HCT116 (cell line): Measurements from ENCODE around the gene DMRT2. TPM values are rescaled to one million over a fixed set of nuclear protein-coding genes. Genes with fewer than 3 reads are reported as not detected.

ENCODE experiments used
- ATAC-seq: fragments of 200-7000 bp; cut with Tn5 transposase; 2 replicates; pipeline ENCODE4 v1.9.1; 2020; ENCODE audit warnings: mild to moderate bottlenecking, moderate library complexity
- BruUV-seq: library from RNA; stranded (reverse); fragments of 400-500 nt; replicated peaks from 2 replicates; lab custom pipeline; 2021; lab: Mats Ljungman, UMichigan
- CTCF ChIA-PET: fragments of 300-600 bp; sonication (Branson Sonifier 250); formaldehyde crosslinking; loops from one replicate; lab custom pipeline; 2021; ENCODE audit warnings: antibody characterized with exemption; lab: Charles Lee
- POLR2A ChIA-PET: fragments of 300-600, 350-600 bp; sonication (Branson Sonifier 250); formaldehyde crosslinking; loops from one replicate; lab custom pipeline; 2021; ENCODE audit warnings: antibody characterized with exemption; lab: Charles Lee
- RAD21 ChIA-PET, 2 experiments: fragments of 300-600 bp; sonication (Branson Sonifier 250); formaldehyde crosslinking; loops; one replicate each; lab custom pipeline; 2023; ENCODE audit warnings: low total read pairs in 2 of 2; ENCODE audit not compliant: uncharacterized antibody in 2 of 2, unreplicated experiment in 2 of 2, low non-redundant PET in 1 of 2; lab: Charles Lee
- DNase-seq: peaks from one replicate; pipeline ENCODE4 v3.0.0-alpha.2; 2010; ENCODE audit warnings: low read depth, low spot score
- H2AFZ ChIP-seq: fragments of 200-600 bp; shearing (Covaris generic), sonication (generic); 2 replicates; pipeline ENCODE4 v1.6.1; 2017; ENCODE audit warnings: low read depth, mixed run types, mixed read lengths, antibody characterized with exemption, low read length; ENCODE audit not compliant: poor library complexity, severe bottlenecking
- H3K27ac ChIP-seq: 2 replicates; pipeline ENCODE4 v1.5.1; 2012; ENCODE audit warnings: low read depth, low read length
- H3K27me3 ChIP-seq: fragments of 200-600 bp; sonication (generic); 2 replicates; pipeline ENCODE4 v1.6.1; 2016; ENCODE audit warnings: mixed run types, low read length, mixed read lengths; ENCODE audit not compliant: insufficient read depth
- H3K36me3 ChIP-seq, 2 experiments: fragments of 200-500 bp in 1 of 2; fragments of 200-600 bp in 1 of 2; sonication (Bioruptor generic) in 1 of 2; sonication (generic) in 1 of 2; 2 replicates each; pipeline versions ENCODE4 v1.5.1 to v1.6.1; 2014 to 2016; ENCODE audit warnings: low read length in 2 of 2, inconsistent platforms in 1 of 2, mixed read lengths in 1 of 2, mixed run types in 1 of 2; ENCODE audit not compliant: insufficient read depth in 2 of 2, control insufficient read depth in 1 of 2
- H3K4me1 ChIP-seq, 2 experiments: fragments of 200-600 bp in 1 of 2; sonication (generic) in 1 of 2; 2 replicates each; pipeline versions ENCODE4 v1.5.1 to v1.6.1; 2012 to 2017; ENCODE audit warnings: low read length in 2 of 2, inconsistent platforms in 1 of 2, mild to moderate bottlenecking in 1 of 2, mixed read lengths in 1 of 2, mixed run types in 1 of 2, moderate library complexity in 1 of 2; ENCODE audit not compliant: insufficient read depth in 2 of 2, control insufficient read depth in 1 of 2
- H3K4me2 ChIP-seq: fragments of 200-600 bp; sonication (generic); 2 replicates; pipeline ENCODE4 v1.6.1; 2017; ENCODE audit warnings: mixed run types, low read length, mixed read lengths
- H3K4me3 ChIP-seq, 2 experiments: fragments of 200-600 bp in 1 of 2; sonication (generic) in 1 of 2; replicated peaks in 1 of 2; 2 replicates each; pipeline ENCODE4 v1.5.1; 2011 to 2016; ENCODE audit warnings: low read length in 2 of 2, control low read depth in 1 of 2, low read depth in 1 of 2, mild to moderate bottlenecking in 1 of 2, mixed read lengths in 1 of 2, mixed run types in 1 of 2
- H3K79me2 ChIP-seq: fragments of 200-600 bp; sonication (generic); 2 replicates; pipeline ENCODE4 v1.6.1; 2017; ENCODE audit warnings: mild to moderate bottlenecking, mixed run types, low read length, moderate library complexity, mixed read lengths; ENCODE audit not compliant: insufficient read depth
- H3K9ac ChIP-seq: fragments of 200-600 bp; sonication (generic); 2 replicates; pipeline ENCODE4 v1.6.1; 2016; ENCODE audit warnings: low read length, mixed read lengths
- H3K9me2 ChIP-seq: fragments of 200-600 bp; sonication (generic), shearing (Covaris generic); 2 replicates; pipeline ENCODE4 v1.6.1; 2017; ENCODE audit warnings: mixed run types, mild to moderate bottlenecking, moderate library complexity; ENCODE audit not compliant: insufficient read depth
- H3K9me3 ChIP-seq, 2 experiments: fragments of 200-500 bp in 1 of 2; fragments of 200-600 bp in 1 of 2; sonication (Bioruptor generic) in 1 of 2; sonication (generic) in 1 of 2; 2 replicates each; pipeline ENCODE4 v1.6.1; 2014 to 2017; ENCODE audit warnings: low read length in 2 of 2, mixed read lengths in 2 of 2, inconsistent platforms in 1 of 2, low read depth in 1 of 2, mild to moderate bottlenecking in 1 of 2, mixed run types in 1 of 2, moderate library complexity in 1 of 2; ENCODE audit not compliant: control insufficient read depth in 1 of 2, insufficient read depth in 1 of 2
- H4K20me1 ChIP-seq: fragments of 200-600 bp; sonication (generic), shearing (Covaris generic); 2 replicates; pipeline ENCODE4 v1.6.1; 2017; ENCODE audit warnings: mixed run types, mild to moderate bottlenecking, moderate library complexity; ENCODE audit not compliant: insufficient read depth
- CEBPB ChIP-seq: IDR thresholded peaks from 2 replicates; pipeline ENCODE4 v1.6.1; 2012; ENCODE audit warnings: low read depth
- ELF1 ChIP-seq: IDR thresholded peaks from 2 replicates; pipeline ENCODE4 v1.6.1; 2012; ENCODE audit warnings: low read depth, borderline replicate concordance
- EZH2 ChIP-seq: fragments of 200-600 bp; sonication (generic); IDR thresholded peaks from 2 replicates; pipeline ENCODE4 v1.6.1; 2017; ENCODE audit warnings: antibody characterized with exemption, mixed run types
- EZH2phosphoT487 ChIP-seq: fragments of 200-600 bp; IDR thresholded peaks from 2 replicates; pipeline ENCODE4 v1.6.1; 2018; ENCODE audit warnings: antibody characterized with exemption, borderline replicate concordance
- FOSL1 ChIP-seq: IDR thresholded peaks from 2 replicates; pipeline ENCODE4 v1.6.1; 2012; ENCODE audit warnings: low read depth
- POLR2A ChIP-seq: IDR thresholded peaks from 2 replicates; pipeline ENCODE4 v1.7.0; 2011; ENCODE audit warnings: borderline replicate concordance; ENCODE audit not compliant: insufficient read depth, insufficient read length; ENCODE audit errors: extremely low read depth
- POLR2AphosphoS5 ChIP-seq: IDR thresholded peaks from 2 replicates; pipeline ENCODE4 v1.6.1; 2011; ENCODE audit warnings: mild to moderate bottlenecking, low read depth, low read length, moderate library complexity
- SIN3A ChIP-seq: IDR thresholded peaks from 2 replicates; pipeline ENCODE4 v1.6.1; 2012; ENCODE audit warnings: low read depth
- YY1 ChIP-seq: IDR thresholded peaks from 2 replicates; pipeline ENCODE4 v1.6.1; 2011; ENCODE audit warnings: low read length, low read depth, moderate library complexity, mild to moderate bottlenecking; ENCODE audit not compliant: insufficient replicate concordance; ENCODE audit errors: extremely low read depth
- ZNF274 ChIP-seq: fragments of 200-500 bp; sonication (Bioruptor generic); IDR thresholded peaks from 2 replicates; pipeline ENCODE4 v1.6.1; 2014; ENCODE audit warnings: mild to moderate bottlenecking, low read depth, low read length, inconsistent platforms
- intact Hi-C: fragments of 100-400 bp; cut with micrococcal nuclease; formaldehyde crosslinking; loops from 2 replicates; pipeline ENCODE4 v1.10.0; 2022
- total RNA-seq: library from RNA; stranded (reverse); gene quantifications from one replicate; pipeline ENCODE4 v1.2.1, GENCODE V29; 2021; ENCODE audit not compliant: unreplicated experiment
- TF ChIP-seq, protein P1 (sequence below): IDR thresholded peaks from 2 replicates; pipeline ENCODE4 v1.6.1; 2012
- TF ChIP-seq, protein P2 (sequence below): IDR thresholded peaks from 2 replicates; pipeline ENCODE4 v1.6.1; 2012; ENCODE audit warnings: low read depth

The DMRT2 gene
- total RNA-seq, 1 experiment from 2014 or later, result 0.17 TPM

DNA sequence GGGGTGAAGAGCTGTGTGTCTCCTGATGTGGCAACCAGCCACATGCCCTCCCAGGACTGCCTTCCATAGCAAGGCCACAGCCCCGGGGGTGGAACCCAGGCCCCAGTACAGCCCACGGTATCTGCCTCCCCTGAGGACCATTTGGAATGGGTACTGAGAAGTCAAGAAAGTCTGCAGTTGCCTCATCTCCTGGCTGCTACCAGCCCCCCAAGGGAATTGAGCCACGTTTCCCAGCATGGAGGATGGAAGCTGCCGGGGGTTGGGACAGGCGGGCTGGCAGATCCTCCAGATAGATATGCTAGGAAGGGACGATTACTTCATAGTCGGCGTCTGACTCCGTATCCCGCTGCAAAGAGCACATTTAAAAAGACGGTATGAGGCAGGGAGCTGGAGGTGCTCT is 5.5 kb upstream of the DMRT2 start:
- ATAC-seq, result no peak
- no peak overlapping the region for H3K4me2 ChIP-seq
- no peak overlapping the region for H2AFZ ChIP-seq
- ChIA-PET POLR2A (no interaction called here), CTCF (no interaction called here), RAD21 (no interaction called here)
- no peaks in the 10 kb centered on the region for H3K36me3 ChIP-seq
- intact Hi-C loops, result no loop called here
- H3K4me1 ChIP-seq, result no peaks in the 10 kb centered on the region
- H3K9me2 ChIP-seq, result no peaks in the 10 kb centered on the region
- H3K4me3 ChIP-seq, result no peak overlapping the region
- no peaks in the 10 kb centered on the region for H3K79me2 ChIP-seq
- TF ChIP-seq ELF1 (no peak), POLR2AphosphoS5 (no peak), EZH2 (no peak), SIN3A (no peak), ZNF274 (no peak), YY1 (no peak), POLR2A (no peak), CEBPB (no peak), EZH2phosphoT487 (no peak), FOSL1 (no peak)
- TF ChIP-seq, protein P1, sequence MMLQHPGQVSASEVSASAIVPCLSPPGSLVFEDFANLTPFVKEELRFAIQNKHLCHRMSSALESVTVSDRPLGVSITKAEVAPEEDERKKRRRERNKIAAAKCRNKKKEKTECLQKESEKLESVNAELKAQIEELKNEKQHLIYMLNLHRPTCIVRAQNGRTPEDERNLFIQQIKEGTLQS, result no peak
- TF ChIP-seq, protein P2, sequence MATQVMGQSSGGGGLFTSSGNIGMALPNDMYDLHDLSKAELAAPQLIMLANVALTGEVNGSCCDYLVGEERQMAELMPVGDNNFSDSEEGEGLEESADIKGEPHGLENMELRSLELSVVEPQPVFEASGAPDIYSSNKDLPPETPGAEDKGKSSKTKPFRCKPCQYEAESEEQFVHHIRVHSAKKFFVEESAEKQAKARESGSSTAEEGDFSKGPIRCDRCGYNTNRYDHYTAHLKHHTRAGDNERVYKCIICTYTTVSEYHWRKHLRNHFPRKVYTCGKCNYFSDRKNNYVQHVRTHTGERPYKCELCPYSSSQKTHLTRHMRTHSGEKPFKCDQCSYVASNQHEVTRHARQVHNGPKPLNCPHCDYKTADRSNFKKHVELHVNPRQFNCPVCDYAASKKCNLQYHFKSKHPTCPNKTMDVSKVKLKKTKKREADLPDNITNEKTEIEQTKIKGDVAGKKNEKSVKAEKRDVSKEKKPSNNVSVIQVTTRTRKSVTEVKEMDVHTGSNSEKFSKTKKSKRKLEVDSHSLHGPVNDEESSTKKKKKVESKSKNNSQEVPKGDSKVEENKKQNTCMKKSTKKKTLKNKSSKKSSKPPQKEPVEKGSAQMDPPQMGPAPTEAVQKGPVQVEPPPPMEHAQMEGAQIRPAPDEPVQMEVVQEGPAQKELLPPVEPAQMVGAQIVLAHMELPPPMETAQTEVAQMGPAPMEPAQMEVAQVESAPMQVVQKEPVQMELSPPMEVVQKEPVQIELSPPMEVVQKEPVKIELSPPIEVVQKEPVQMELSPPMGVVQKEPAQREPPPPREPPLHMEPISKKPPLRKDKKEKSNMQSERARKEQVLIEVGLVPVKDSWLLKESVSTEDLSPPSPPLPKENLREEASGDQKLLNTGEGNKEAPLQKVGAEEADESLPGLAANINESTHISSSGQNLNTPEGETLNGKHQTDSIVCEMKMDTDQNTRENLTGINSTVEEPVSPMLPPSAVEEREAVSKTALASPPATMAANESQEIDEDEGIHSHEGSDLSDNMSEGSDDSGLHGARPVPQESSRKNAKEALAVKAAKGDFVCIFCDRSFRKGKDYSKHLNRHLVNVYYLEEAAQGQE, result no peak
- no peak overlapping the region for H3K9ac ChIP-seq
- H4K20me1 ChIP-seq, result no peaks in the 10 kb centered on the region
- peaks cover 0 to 3% of the 10 kb centered on the region in 2 experiments; a peak in 1 of 4 replicates for H3K9me3 ChIP-seq
- H3K27me3 ChIP-seq, result no peaks in the 10 kb centered on the region
- BruUV-seq, result no TSS peak
- no peak for DNase-seq
- no peak overlapping the region for H3K27ac ChIP-seq
